NCI-H345 treated with DMSO at 0.1 percent for 48 hours (cell line): ENCODE measurements around the gene SERPINA1.

Source experiments
- DNase-seq: peaks from one replicate; lab custom pipeline; 2025; ENCODE audit not compliant: unreplicated experiment; lab: John Stamatoyannopoulos, UW

The SERPINA1 gene

GRCh38 chr14:94398182-94398479, 9.7 kb upstream of the SERPINA1 start:
- DNase-seq, result no peak

GRCh38 chr14:94397289-94398181, 9.1 kb upstream of the SERPINA1 start:
- DNase-seq, result no peak

- DNase-seq, result no peak
Measured at GRCh38 chr14:94396628-94397225, 8.3 kb upstream of the SERPINA1 start.

GRCh38 chr14:94395888-94396574, 7.6 kb upstream of the SERPINA1 start:
- DNase-seq, result no peak

GRCh38 chr14:94395282-94395887, 7.0 kb upstream of the SERPINA1 start:
- no peak for DNase-seq

GRCh38 chr14:94394581-94395207, 6.3 kb upstream of the SERPINA1 start:
- DNase-seq, result no peak

GRCh38 chr14:94394025-94394493, 5.7 kb upstream of the SERPINA1 start:
- DNase-seq, result no peak

GRCh38 chr14:94393474-94393873, 5.1 kb upstream of the SERPINA1 start:
- DNase-seq, result no peak

GRCh38 chr14:94392510-94392935, 4.1 kb upstream of the SERPINA1 start:
- no peak for DNase-seq

- DNase-seq, result no peak
Measured at GRCh38 chr14:94391281-94391975, 3.0 kb upstream of the SERPINA1 start.

- no peak for DNase-seq
Measured at GRCh38 chr14:94390372-94391086, 2.1 kb upstream of the SERPINA1 start.

GRCh38 chr14:94389731-94390371, 1.4 kb upstream of the SERPINA1 start:
- DNase-seq, result no peak

GRCh38 chr14:94389104-94389469, 685 bp upstream of the SERPINA1 start:
- no peak for DNase-seq

- no peak for DNase-seq
Measured at GRCh38 chr14:94388027-94388383, 397 bp downstream of the SERPINA1 start.

- DNase-seq, result no peak
Measured at GRCh38 chr14:94387051-94388026, 1.1 kb downstream of the SERPINA1 start.

GRCh38 chr14:94386085-94387031, 2.0 kb downstream of the SERPINA1 start:
- DNase-seq, result no peak

GRCh38 chr14:94385553-94386057, 2.8 kb downstream of the SERPINA1 start:
- DNase-seq, result no peak
